C4-2B (cell line): ENCODE results near the gene IRX4.

Experiments used
- ZFX ChIP-seq: fragments of 450-650 bp; IDR thresholded peaks from 2 replicates; pipeline ENCODE4 v1.6.1; 2017
- TF ChIP-seq, protein P1 (sequence below): fragments of 450-650 bp; conservative IDR thresholded peaks from 2 replicates; pipeline ENCODE4 v1.5.1; 2017; ENCODE audit warnings: mild to moderate bottlenecking

DNA sequence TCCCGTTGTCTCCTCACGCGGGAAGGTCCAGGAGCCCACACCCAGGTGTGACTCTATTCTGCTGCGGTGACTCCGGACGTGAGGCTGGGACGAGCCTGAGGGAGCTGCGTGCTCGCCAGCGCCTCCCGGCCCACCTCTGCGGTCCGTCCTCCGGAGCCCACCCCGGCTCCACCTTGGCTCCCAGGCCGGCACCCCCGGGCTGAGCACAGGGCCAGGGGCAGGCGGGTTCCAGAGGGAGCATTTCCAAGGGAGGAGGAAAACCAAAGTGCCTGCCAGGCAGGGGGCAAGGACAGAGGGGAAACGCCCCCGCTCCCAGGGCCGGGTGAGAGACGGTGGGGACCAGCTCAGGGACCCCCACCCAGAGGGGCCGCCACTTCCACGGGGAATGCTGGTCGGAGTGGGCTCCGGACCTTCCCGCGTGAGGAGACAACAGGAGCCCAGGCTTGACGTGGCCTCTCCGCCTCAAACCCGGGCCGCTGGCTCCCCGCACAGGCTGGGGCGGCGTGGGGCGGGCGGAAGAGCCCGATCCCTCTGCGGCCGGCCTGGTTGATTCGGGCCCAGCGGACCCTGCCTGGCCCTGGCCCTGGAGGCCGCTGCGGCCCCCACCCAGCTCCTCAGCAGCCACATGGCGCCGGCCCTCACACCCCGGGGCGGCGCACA, 26.0 kb downstream of the IRX4 start:
- TF ChIP-seq, protein P1, sequence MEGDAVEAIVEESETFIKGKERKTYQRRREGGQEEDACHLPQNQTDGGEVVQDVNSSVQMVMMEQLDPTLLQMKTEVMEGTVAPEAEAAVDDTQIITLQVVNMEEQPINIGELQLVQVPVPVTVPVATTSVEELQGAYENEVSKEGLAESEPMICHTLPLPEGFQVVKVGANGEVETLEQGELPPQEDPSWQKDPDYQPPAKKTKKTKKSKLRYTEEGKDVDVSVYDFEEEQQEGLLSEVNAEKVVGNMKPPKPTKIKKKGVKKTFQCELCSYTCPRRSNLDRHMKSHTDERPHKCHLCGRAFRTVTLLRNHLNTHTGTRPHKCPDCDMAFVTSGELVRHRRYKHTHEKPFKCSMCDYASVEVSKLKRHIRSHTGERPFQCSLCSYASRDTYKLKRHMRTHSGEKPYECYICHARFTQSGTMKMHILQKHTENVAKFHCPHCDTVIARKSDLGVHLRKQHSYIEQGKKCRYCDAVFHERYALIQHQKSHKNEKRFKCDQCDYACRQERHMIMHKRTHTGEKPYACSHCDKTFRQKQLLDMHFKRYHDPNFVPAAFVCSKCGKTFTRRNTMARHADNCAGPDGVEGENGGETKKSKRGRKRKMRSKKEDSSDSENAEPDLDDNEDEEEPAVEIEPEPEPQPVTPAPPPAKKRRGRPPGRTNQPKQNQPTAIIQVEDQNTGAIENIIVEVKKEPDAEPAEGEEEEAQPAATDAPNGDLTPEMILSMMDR = no peak
- no peak for TF ChIP-seq ZFX
